Peyer's patch (tissue), 4 donors: ENCODE data around the gene NLRP6.

Experiments used
- POLR2A ChIP-seq, 2 donors: fragments of 450-650 bp; IDR thresholded peaks; one replicate each; pipeline ENCODE4 v1.5.1; 2017; ENCODE audit warnings: antibody characterized with exemption in 2 of 2, mild to moderate bottlenecking in 2 of 2, moderate library complexity in 2 of 2
- TF ChIP-seq, protein P1 (sequence below), 6 experiments: fragments of 450-650 bp in 4 of 6; fragments of 200-600 bp in 2 of 6; sonication (generic) in 1 of 6; IDR thresholded peaks; one replicate each; pipeline ENCODE4 v1.5.1; 2017 to 2019; ENCODE audit warnings: antibody characterized with exemption in 6 of 6, mild to moderate bottlenecking in 3 of 6, moderate library complexity in 1 of 6

DNA sequence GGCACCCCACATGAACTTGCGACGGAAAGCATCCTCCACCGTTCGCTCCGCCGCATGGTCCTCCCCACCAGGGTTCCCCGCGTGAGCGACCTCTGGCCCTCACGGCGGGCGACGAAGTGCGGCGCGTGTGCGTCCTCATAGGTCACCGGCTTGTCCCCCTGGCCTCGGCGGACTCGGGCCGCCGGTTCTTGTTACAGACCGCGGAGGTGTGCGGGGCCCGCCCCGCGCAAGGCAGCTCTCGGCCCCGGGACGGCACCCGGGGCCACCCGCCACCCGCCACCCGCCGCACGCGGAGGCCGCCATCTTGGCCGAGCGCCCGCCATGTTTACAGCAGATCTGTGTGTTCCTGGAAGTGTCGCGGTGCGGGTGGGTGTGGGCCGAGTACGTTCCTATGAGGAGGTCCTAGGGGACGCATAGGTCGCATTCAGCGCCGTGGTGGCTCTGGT is 25.9 kb downstream of the NLRP6 start:
- TF ChIP-seq, protein P1, sequence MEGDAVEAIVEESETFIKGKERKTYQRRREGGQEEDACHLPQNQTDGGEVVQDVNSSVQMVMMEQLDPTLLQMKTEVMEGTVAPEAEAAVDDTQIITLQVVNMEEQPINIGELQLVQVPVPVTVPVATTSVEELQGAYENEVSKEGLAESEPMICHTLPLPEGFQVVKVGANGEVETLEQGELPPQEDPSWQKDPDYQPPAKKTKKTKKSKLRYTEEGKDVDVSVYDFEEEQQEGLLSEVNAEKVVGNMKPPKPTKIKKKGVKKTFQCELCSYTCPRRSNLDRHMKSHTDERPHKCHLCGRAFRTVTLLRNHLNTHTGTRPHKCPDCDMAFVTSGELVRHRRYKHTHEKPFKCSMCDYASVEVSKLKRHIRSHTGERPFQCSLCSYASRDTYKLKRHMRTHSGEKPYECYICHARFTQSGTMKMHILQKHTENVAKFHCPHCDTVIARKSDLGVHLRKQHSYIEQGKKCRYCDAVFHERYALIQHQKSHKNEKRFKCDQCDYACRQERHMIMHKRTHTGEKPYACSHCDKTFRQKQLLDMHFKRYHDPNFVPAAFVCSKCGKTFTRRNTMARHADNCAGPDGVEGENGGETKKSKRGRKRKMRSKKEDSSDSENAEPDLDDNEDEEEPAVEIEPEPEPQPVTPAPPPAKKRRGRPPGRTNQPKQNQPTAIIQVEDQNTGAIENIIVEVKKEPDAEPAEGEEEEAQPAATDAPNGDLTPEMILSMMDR (IDR thresholded peaks at IDR 0.05), result no peak
- TF ChIP-seq POLR2A (IDR thresholded peaks at IDR 0.05), result no peak
